Measurements from ENCODE around the gene VWA2.
A peak's percentile ranks its signal among the peaks of the same experiment; 100 is the strongest.

The VWA2 gene

DNA sequence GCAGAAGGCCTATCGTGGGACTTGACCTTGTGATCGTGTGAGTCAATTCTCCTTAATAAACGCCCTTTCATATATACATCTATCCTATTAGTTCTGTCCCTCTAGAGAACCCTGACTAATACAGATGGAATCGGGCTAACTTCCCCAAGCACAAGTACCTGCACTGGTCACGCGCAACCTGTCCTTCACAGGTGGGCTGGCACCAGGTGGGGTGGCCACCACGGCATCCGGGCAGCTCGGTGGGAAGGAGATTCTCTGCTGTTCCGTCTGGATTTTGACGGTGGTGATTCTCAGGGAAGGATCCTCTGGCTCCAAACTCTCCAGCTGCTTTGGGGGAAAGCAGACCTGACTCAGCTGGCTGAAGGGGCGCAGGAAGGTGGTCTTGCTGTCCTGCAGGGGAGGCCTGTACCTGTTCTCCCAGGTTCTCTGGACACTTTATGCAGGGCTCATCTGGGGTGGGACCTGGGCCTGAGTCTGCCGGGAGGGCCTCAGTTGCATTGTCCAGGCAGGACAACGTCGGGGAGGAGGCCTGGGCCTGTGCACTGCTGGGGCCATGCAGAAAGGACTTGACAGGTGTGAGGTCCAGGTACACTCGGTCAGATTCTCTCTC is 61.1 kb downstream of the VWA2 start:
- DNase-seq (ENCODE audit: low read depth) = no peak

DNA sequence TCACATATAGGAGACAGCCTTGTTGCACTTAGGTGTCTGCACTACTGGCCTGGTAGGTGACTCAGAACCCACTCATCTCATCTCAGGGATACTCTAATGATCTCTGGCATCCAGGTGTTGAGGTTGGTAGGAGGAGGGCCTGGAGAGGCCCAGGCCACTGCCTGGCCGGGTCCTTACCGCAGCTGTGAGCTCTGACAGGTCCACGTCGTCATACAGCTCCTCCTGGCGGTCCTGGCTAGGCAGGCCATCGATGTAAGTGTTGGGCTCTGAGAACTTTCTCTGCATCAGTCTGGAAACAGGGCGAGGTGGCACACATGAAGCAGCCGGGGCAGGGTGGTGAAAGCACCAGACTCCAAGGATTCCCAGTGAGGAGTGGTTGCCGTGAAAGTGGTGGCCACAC is 62.1 kb downstream of the VWA2 start:
- DNase-seq (ENCODE audit: low read depth) = no peak

DNA sequence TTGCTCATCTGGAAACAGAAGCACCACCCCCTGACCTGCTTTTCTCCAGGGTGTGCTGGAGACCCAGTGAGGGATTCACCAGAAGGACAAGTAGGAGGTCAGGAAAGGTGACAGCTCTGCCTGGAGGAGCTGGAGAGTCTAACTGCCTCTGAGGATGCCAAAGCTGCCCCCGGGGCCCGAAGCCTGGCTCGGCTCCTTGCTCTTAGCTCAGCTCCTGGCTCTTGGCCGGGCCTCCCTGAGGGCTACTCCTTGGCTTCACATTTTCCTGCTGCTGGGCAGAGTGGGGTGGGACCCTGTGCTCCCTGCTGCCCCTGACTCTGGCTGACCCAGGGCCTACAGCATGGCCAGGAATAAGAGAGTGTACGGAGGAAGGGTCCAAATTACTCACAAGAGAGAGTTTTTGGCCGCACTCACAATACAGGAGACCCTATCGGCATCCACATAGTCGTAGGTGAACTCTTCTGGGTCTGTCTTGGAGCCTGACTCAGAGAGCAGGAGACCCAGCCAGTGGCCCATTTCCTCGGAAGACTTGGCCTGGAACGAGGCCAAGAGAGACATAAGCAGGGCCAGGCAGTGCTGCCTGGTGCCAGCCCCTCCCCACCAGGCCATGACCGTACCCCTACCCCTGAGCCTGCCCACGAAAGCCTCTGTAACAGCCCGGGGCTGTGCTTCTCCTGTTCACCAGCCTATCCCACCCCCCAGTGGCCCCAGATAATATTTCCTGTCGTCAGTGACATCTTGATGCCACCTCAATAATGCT is 63.1 kb downstream of the VWA2 start:
- no peak for DNase-seq (ENCODE audit: low read depth)

DNA sequence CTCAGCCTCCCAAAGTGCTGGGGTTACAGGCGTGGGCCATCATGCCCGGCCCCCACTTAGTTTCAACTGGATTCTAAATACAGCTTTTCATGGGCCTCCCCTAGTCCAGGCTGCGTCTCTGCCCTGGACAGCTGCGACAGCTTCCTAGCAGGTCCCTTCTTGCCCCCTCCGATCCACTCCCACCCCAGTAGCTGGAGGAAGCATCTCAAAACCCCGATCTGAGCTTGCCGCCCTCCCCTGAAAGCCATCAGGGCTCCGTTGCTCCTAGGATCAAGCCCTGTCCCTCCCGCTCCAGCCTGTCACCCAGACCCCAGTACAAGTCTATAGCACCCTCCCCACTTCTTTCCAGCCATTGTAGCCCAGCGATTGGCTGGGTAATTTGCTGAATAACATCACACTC is 64.5 kb downstream of the VWA2 start:
- no peak for DNase-seq (ENCODE audit: low read depth)

DNA sequence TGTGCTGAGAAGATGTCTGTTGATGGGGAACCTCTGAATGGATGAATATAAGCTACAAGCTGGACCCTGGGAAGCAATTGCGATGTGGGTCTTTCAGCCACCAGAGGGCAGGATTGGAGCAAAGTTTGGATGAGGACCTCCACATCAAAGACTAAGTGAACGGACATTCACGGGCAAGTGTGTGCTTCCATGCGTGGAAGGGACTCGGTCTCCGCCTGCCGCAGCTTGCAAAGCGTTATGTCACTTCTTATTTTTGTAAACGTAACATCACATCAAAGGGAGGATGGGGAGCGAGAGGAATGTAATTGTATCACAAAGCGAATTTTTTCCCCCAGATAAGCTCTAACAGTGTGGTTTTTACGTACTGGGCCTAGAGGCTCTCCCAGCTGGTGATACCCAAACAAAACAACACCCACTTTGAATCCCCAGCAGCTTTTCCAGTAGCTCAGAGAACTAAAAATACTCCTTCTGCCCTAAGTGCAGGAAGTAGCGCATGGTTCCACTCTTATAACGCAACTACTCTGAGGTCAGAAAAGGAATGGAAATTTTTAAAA is 65.0 kb downstream of the VWA2 start:
- peak; percentile 17 for DNase-seq (ENCODE audit: low read depth)

DNA sequence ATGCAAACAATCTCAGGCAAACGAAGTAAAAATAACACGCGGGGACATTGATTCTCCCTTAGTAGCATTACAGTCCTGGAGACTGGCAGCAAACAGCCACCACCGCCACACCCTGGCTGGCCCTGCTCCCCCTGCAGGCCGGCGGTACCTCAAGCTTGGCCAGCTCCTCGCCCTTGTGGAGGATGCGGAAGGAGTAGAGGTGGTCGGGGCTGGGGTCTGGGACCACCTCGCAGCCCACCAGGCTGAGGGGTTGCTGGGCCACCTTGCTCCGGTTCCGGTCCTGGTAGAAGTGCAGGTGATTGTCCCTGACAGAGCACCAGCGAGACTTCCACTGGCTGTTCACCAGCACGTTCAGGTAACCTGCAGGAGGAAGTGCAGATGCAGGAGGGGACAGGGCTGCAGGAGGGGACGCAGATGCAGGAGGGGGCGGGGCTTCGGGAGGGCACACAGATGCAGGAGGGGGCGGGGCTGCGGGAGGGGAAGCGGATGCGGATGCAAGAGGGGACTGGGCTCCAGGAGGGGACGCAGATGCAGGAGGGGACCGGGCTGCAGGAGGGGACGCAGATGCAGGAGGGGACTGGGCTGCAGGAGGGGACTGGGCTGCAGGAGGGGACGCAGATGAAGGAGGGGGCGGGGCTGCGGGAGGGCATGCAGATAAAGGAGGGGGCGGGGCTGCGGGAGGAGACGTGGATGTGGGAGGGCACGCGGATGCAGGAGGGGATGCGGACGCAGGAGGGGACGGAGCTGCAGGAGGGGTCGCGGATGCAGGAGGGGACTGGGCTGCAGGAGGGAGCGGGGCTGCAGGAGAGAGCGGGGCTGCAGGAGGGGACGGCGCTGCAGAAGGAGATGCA is 65.7 kb downstream of the VWA2 start:
- peak; percentile 42 for DNase-seq (ENCODE audit: low read depth)

DNA sequence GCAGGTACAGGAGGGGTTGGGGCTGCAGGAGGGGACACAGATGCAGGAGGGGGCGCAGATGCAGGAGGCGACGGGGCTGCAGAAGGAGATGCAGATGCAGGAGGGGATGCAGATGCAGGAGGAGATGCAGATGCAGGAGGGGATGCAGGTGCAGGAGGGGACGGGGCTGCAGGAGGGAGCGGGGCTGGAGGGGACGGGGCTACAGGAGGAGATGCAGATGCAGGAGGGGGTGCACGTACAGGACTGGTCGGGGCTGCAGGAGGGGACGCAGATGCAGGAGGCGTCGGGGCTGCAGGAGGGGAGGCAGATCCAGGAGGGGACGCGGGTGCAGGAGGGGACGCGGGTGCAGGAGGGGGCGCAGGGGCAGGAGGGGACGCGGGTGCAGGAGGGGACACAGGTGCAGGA is 66.5 kb downstream of the VWA2 start:
- no peak for DNase-seq (ENCODE audit: low read depth)

DNA sequence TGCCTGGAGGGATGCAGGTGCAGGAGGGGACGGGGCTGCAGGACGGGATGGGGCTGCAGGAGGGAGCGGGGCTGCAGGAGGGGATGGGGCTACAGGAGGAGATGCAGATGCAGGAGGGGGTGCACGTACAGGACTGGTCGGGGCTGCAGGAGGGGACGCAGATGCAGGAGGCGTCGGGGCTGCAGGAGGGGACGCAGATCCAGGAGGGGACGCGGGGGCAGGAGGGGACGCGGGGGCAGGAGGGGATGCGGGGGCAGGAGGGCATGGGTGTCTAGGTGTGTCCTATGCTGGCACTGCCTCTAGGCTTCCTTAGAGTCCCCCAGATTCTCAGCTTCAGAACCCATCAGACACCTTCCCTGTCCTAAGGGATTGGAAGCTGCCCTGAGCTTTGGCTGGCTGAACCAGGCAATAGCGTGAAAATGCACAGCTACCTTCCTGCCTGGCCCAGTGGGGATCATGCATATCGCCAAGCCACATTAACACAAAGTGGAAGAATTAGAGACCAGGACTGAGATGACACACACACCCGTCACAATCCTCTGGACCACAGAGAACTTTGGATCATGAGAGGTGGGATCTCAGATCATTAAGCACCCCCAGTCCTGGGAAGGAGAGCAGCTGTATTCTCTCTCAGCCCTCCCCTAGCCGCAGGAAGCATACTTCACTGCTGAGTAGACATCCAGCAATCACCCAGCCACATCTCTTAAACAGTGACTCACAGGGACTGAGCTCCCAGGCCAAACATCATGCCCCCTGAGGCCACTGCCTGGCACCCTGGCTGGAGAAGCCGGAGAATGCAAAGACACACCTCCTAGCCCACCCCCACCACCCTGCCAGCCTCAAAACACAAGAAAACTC is 67.3 kb downstream of the VWA2 start:
- DNase-seq (ENCODE audit: low read depth) = no peak

DNA sequence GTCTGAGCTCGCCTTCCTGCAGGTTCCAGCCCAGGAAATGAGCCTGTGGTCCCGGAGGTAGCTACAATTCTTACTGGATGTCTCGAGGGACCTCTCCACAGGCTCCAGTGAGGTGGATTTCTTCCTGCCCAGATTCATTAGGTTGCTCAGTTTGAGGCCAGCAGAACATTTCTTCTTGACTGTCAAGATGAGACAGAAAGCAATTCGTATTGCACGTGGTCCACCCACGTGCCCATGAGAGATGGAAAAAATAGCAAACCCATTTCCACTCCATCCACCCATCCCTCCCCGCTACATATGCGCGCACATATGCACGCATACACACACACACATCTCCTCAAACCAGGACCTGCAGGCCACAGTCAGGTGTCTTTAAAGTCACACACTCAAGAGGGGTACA is 68.7 kb downstream of the VWA2 start:
- DNase-seq (ENCODE audit: low read depth) = no peak

DNA sequence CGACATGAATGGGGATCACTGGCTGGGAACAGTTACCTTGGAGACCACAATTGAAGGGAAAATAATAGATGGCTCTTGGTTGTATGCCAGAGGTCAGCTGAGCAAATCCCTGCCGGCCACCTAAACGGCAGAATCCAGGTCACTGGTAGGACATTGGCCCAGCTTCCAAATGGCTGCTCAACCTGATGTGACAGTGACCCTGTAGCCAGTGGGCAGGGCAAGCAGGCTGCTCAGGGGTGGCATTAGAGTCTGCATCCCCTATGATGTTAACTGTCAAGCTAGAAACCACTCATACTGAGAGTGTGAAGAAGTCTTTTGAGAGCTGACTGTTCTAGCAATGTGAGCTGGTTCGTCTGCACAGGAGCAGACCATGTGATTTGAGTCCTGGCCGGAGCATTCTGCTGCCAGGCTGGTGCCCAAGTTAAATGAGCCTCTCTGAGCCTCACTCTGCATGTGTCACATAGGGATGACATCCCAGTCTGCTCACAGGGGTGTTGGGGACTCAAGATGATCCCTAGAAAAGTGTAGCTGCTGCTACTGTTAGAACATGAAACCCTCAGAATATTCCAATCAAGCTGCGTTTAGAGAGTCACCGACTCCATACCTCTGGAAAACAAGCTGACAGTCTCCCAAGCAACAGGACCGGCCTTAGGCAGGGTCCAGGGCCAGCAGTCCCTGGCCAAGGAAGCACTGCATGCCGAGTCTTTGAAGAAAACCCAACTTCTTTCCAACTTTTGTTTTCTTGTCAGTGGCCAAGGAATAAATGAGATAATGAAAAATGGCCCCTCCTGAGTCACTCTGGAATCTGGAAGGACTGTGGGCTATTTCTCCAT is 69.7 kb downstream of the VWA2 start:
- DNase-seq (ENCODE audit: low read depth) = no peak

DNA sequence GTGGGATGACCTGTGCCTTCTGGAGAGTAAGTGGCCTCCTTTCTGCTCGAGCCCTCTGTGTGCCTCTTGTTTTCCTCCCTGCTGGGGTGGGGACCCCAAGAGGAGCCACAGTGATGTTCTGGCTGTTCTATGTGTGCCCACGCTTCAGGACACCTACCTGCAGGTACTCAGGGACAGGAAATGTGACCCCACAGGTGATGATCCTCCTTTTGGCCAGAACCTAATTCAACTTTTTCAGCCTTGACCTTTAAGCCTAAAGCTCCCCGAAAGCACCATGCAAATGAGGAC is 70.3 kb downstream of the VWA2 start:
- no peak for DNase-seq (ENCODE audit: low read depth)

DNA sequence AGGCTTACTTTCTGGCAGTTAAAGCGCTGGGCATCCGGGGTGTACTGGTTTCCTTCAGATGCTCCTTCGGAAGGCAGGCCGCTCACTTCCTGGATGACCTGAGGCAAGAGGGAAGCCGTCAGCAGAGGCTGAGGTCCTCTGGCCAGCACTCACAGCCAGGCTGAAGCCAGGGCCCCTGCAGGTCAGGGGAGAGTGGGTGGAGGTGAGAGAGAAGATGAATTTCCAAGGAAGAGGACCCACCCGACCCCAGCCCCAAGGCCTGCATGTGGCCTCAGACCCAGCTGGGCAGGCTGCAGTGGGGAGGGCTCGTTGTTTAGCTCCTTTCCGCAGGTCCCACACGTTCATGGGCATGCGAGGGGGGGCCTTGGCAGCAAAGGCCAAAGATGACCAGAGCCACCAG is 71.3 kb downstream of the VWA2 start:
- DNase-seq (ENCODE audit: low read depth) = no peak

DNA sequence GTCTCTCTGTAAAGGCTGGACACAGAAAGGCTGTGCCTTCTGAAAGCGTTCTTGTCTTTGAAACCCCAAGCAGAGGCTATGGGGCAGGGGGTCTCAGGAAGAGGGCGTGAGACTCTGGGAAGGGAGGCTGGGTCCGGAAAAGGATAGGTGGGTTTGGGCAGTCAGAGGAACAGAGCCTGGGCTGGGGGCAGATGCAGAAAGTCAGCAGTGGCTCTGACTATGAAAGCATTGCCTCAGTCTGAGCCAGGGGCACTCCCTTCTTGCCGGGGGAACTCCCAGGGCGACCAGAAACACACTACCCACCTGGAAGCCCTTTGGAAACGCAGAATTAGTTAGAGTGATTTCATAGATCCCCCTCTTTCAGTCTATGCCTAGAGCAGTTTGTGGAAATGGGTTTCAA is 72.0 kb downstream of the VWA2 start:
- DNase-seq (ENCODE audit: low read depth) = no peak

DNA sequence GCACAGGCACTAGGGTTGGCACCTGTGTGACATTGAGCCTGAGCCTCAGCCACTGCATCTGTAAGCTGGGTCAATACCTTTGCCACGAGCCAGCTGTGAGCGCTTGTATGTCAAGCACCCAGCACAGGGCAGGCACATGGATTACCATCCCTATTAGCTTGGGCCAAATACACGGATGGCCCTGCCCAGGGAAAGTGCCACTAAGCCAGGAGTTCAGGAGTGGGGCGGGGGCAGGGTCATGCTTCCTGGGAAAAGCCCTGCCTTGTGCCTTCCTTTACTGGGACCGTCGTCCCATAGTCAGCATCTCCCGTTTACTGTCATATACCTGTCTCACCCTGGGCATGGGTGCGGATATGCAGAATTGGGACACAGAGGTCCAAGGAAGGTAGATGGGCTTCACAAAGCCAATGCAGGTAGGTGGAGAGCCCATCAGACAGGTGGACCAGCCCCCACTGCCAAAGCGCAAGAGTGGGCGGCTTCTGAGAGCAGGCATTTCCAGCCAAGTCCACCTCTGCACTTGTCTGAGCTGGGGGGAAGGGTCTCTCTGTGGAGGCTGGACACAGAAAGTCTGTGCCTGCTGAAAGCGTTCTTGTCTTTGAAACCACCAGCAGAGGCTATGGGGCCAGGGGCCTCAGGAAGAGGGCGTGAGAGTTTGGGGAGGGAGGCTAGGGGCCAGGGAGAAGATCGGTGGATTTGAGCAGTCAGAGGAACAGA is 72.6 kb downstream of the VWA2 start:
- DNase-seq (ENCODE audit: low read depth) = no peak

DNA sequence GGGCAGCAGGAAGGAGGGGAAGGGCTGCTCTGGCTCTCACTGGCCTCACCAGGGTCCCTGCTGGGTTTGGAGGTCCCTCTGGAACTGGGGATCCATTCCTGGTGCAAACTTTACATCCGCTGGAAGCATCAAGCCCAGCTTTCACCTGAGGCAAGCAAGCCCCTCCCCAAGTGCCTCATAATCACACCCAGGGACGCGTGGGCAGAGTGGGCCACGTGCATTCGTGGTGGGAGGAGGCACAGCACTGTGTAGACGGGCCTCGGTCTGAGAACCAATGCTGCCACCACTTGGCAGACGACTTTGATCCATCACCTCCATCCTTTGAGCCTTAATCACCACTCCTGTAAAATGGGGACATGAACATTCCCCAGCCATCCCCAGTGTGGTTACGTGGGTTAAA is 74.1 kb downstream of the VWA2 start:
- DNase-seq (ENCODE audit: low read depth) = no peak

DNA sequence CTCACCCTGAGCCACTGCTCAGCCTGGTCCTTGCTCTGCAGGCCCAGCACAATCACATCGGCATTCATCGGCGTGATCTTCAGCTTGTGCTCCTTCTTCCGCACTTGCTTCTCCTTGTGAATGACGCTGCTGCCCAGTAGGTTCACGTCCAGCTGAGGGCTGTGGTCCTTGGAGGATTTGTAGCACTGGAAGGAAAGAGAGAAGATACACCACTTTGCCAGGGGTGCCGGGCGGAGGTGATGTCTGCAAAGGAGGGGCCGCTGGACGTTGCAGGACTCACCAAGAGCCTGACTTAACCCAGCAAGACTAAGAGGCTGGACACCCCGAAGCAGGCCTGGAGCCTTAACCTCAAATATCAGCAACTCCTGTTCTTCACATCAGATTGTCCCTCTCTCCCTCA is 74.8 kb downstream of the VWA2 start:
- no peak for DNase-seq (ENCODE audit: low read depth)

DNA sequence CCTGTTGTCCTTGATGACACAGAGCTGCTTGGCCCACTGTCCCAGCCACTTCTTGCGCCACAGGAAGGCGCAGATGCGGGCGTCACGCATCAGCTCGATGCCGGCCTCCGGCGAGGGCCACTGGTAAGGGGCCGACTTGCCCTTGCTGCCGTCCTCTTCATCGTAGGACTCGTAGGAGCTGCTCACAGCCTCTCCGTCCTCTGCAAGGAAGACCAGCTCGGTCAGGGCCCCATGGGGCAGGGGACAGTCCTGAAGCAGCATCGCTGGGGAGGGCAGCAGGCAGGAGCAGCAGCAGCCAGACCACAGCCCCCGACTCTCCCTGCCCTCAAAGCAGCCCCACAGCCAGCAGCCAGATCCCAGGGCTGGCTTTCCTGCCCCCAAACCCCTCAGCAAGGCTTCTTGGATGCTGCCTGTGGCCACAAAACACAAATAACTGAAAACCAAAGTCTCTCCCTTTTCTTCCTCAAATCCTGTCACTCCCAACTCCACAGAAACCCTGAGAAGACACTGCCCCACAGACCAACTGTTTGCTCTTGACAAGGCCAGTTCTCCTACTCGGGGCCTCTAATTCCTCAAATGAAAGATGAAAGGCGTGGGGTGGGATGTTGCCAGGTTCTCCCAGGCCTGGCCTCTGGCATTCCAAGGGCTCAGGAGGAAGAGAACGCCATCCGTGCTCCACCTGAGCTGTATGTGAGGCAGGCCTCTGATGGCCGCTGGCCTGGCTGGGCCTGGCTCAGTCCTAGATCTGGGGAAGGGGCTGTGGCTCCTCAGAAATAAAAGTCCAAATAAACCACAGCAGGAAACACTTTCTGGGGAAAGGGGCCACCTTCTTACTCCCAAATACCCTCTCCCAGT is 76.7 kb downstream of the VWA2 start:
- no peak for DNase-seq (ENCODE audit: low read depth)

DNA sequence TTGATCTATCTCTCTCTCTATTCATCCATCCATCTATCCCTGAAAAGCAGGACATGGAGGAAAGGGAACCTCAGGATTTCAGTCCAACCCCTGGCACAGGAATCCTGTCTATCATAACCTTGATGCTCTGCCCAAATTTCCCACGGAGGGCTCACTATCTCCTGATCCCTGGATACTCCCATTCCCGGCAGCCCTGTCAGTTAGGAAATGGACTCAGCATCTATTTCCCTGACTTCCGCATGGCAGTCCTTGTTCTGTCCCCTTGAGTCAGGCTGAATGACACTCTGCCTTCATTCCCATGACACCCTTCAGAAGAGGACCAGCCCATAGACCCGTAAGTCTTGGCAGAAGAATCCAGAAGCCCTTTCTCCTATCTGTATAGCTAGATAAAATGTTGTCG is 77.7 kb downstream of the VWA2 start:
- DNase-seq (ENCODE audit: low read depth) = no peak

DNA sequence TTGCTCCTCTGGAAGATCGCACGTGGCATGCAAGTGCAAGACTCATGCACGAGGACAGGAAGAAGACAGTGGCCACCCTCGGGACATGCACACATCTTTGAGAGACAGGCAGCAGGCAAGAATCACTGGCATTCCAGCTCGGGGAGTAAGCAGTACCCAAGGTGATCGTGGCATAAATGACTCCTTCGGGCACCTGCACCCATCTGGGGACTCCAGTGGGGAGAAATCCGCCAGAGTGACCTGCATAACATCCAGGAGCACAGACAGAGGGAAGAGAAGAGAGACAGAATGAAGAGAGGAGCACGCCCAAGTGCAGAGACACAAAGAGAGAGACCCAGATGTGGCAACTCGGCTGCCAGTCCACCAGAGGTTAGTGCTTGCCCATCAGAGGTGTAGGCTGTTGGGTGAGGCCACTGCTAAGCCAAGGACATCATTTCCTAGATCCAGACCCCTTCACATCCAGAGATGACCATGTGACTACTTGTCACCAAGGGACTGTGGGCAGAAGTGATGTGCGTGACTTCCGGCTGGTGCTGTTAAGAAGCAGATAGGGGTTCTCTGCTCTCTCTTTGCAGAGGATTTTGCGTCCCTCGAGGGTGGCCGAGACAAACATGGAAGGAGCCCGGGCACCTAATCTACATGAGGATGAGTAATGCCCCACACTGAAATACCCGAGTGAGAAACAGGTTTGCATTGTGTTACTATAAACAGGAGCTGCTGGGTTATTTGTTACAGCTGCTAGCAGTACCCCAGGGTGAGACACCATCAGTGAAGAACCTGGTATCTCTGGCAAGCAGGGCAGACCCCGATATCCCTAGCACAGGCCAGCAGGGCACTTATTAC is 80.6 kb downstream of the VWA2 start:
- DNase-seq (ENCODE audit: low read depth) = no peak

Data from T-helper 22 cell (primary cell).